ENCODE results near the gene TAB3.

GRCh38 chrX:30930679-30931078, 41.6 kb upstream of the TAB3 start:
- TF ChIP-seq POLR2A (IDR thresholded peaks at IDR 0.05) (no peak), CTCF (IDR thresholded peaks at IDR 0.05) (no peak)

Measured in adrenal gland (tissue), 5 donors.